ENCODE measurements around the gene MXRA8.
"Not testable (repeated sequence)": the region's sequence is repeated elsewhere in the genome, so short reads cannot be mapped to it uniquely, and the experiment has no call there.

Gene MXRA8, protein sequence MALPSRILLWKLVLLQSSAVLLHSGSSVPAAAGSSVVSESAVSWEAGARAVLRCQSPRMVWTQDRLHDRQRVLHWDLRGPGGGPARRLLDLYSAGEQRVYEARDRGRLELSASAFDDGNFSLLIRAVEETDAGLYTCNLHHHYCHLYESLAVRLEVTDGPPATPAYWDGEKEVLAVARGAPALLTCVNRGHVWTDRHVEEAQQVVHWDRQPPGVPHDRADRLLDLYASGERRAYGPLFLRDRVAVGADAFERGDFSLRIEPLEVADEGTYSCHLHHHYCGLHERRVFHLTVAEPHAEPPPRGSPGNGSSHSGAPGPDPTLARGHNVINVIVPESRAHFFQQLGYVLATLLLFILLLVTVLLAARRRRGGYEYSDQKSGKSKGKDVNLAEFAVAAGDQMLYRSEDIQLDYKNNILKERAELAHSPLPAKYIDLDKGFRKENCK

GRCh38 chr1:1358433-1359271 is at the start of gene MXRA8:
Gene MXRA8 (minus strand): TSS chr1:1358555. CDS start chr1:1358504, 51 bp downstream.
- no peak for DNase-seq

DNA sequence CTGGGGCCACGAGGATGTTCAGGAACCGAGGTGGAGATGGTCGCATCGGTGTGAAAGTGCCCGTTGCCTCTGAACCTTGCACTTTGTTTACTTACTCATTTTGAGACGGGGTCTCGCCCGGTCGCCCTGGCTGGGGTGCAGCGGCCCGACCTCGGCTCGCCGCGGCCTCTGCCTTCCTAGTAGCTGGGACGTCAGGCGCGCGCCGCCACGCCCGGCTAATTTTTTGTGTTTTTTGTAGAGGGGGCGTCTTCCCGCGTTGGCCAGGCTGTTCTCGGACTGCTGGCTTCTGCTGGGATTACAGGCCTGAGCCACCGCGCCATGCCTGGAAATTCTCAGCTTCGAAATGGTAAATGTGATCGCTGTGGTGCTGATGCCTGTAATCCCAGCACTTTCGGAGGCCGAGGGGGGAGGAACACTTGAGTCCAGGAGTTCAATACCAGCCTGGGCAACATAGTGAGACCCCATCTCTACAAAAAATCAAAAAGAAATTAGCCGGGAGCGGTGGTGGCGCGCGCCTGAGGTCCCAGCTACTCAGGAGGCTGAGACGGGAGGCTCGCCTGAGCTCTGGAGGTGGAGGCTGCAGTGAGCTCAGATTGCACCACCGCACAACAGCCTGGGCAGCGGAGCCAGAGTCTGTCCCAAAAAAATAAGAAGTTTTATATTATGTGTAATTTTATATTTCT is 49.4 kb upstream of the MXRA8 start:
- no peak for DNase-seq

GRCh38 chr1:1406821-1407635 is 48.7 kb upstream of the MXRA8 start, which contains the start of gene MRPL20:
Gene MRPL20 (minus strand): TSS chr1:1407293. CDS start chr1:1407217, 76 bp downstream.
- DNase-seq, result peak; percentile 43

DNA sequence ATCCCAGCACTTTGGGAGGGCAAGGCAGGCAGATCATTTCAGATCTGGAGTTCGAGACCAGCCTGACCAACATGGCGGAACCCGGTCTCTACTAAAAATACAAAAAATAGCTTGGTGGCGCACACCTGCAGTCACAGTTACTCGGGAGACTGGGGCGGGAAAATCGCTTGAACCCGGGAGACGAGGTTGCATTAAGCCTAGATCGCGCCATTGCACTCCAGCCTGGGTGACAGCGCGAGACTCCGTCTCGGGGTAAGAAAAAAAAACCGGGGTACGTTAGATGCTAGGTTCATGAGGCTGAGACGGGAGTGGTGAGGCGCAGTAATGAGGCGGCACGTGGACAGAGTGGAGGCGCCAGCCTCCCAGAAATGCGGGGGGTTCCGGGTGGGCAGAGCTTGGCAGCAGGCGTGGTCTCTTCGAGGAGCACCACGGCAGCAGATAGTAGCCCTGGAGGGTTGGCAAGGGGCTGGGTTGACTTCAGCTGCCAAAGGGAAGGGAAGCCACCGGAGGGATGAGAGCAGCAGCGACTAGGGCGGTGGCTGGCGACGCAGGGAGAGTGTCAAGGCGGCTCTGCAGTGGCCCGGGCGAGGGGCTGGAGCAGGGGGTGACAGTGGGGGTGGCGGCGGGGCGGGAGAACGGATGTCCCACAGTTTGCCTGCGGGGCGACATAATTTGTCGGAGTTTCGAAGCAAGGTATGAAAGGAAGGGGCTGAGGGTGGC is 47.9 kb upstream of the MXRA8 start:
- DNase-seq, result no peak

DNA sequence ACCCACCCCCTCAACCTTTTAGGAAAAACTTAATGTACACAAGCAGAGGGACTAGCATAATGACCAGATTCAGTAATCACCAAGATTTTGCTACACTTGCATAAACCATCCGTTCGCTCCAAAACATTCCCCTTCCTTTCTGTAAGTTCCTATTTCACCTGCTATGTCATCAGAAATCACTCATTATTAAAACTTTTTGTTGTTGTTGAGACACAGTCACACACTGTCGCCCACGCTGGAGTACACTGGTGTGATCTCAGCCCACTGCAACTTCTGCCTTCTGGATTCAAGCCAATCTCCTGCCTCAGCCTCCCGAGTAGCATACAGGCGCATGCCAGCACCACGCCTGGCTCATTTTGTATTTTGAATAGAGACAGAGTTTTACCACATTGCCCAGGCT is 45.3 kb upstream of the MXRA8 start:
- DNase-seq, result no peak

DNA sequence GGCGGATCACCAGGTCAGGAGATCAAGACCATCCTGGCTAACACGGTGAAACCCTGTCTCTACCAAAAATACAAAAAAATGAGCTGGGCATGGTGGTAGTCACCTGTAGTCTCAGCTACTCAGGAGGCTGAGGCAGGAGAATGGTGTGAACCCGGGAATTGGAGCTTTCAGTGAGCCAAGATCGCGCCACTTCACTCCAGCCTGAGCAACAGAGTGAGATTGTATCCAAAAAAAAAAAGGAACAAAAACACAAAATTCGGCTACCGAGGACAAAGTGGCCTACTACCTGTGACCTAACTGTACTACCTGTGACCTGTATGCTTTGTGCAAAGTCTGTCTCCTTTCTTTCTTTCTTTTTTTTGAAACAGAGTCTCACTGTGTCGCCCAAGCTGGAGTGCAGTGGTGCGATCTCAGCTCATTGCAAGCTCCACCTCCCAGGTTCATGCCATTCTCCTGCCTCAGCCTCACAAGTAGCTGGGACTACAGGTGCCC is 44.6 kb upstream of the MXRA8 start:
- DNase-seq, result not testable (repeated sequence)

DNA sequence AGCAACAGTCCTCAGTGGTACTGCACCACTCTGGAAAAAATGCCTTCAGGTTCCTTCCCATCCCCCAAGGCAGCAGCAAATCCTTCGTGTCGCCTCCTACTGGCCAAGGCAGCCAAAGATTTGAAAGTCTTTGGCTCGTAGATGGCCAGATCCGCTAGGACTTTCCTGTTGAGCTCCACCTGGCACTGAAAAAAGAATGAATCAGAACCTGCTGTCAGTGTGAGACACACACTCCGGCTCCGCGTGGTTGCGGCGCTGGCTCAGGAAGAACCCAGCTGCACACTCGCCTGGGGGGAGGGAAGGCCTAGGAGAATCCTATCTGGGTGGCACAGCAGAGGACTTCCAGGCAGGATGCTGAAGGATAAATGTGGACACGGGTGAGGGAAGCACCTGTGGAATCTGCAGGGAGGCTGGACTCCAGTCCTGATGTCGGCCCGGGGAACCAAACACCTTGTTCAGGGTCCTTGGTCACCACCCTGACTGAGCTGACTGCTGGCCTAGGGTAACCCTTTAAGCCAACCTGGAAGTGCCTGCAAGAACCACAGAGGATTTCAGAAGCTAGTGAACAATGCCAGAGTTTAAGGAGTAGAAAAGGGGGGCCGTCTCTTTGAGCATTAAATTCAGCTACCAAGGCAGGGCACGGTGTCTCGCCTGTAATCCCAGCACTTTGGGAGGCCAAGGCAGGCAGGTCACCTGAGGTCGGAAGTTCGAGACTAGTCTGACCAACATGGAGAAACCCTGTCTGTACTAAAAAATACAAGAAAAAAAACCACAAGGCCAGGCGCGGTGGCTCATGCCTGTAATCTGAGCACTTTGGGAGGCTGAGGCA is 43.9 kb upstream of the MXRA8 start:
- no peak for DNase-seq

DNA sequence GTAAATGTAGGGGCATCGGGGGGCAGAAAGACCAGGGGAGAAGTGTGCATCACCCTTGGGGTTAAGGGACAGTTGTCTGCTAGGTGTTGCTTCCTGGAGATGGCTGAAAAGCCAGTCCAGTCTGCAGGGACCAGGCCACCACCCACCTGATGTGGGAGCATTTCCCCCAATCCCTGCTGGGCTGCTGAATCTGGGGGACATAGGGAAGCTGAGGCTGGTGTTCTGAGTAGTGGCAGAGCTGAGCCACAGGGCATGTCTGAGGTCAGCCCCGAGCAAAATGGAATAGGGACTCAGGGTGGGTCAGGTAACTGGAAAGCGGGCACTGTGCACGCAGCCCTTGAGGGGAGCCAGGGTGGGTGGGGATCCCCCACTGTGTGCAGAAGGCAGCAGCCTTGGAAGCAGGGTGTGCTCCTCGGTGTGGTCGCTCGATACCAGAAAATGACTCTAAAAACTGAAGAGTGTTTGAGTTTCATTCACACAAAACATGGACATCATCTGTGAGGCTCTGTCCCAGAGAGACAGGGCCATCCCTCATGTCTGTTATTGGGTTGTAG is 43.2 kb upstream of the MXRA8 start:
- no peak for DNase-seq

DNA sequence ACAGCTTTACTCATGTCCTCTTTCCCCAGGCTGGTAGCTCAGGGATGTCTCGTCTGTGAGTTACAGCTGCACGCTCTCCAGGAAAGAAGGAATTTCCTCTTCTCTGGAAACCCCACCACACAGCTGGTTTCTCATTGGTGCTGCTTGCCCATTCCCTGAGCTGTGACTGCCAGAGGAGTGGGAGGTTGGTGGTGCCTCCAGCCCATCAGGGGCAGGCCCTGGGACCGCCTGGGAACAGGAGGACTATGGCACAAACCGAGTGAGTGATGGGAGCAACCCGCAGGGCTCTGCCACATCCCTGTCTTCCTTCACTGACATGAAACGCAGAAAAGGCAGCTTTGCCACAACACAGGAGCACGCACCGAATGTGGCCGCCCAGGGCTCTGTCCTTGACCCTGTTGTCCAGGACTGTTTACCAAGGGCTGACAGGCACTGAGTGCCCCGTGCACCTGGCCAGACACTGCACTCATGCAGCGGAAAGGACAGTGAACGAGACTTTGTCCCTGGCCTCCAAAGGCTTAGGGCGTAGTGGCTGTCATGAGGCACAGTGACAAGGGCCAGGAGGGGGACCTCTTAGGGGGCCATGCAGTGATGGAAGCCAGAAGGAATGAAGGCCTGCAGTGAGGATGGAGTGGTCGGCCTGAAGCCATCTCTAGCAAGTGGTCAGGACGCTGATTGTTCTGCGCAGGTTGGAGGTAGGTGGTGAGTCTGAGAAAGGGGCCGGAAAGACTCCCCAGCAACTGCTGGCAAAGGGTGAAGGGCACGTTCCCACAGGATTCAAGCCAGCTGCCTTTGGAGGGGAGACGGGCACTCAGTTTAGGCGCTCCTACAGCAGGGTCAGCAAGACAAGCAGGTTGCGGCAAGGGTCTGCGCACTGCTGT is 42.5 kb upstream of the MXRA8 start:
- DNase-seq, result no peak

DNA sequence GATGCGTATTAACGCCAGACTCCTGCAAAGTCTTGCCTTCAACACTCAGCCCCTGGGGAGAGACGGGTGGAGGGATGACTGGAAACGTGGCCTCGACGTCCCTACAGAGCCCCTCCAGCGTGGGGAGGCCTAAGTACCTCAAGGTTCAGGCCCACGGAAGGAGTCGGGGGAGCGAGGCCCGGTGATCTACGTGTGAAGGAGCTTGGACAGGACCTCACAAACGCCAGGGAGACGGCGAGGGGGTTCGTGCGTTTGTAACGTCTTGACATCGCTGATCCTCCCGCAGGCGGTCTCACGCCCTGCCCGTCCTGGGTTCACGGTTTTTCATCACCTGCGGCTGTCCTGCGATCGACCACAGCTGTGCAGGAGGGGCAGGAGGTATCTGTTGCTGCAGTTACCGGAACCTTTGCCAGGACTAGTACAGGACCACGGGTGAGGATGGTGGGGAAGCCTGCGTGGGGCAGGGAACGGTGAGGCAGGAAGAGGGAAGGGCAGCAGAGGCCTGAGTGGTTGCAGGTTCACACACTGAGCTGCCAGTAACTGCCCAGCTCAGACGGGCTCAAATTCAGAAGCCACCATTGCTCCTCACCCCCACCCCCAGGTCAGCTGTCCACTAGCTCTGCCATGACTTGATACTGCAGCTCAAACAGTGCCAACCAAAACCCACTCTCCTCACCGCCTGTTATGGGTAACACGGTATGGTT is 41.7 kb upstream of the MXRA8 start:
- DNase-seq, result no peak

DNA sequence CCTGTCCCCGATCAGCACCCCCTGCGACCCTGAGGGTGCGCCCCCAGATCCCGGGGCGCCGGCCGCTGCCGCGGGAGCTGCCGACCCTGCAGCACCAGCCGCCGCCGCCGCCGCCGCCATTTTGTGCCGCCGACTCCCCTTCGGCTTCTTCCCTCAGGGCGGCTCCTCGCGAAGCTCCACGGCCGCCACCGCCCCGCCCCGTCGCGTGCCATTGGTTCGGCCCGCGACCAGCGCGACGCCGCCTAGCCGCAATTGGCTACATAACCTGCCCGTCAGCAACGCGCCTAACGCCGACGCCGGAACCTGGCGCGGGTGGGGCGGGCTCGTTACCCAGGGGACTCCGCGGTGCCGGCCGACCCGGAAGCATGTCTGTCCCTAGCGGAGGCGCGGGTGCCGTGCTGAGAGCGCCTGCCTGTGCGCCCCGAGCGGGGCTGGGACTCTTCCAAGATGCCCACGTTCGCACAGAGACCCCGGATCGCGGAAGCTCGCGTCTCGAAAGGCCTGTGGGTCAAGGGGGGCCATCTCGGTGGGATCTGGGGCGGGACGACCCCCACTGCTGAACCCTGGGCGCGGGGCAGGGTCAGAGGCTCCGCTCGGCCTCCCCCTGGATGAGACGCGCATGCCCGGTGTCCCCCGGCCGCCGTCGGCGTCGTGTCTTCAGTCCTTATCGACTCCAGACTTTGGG is 41.0 kb upstream of the MXRA8 start, which contains the start of gene CCNL2:
Gene CCNL2, minus strand, starts transcription at position 149 of the 685 bp plus-strand sequence. Its CDS starts 29 bp downstream, at position 120.
- DNase-seq, result peak; percentile 85

- DNase-seq, result no peak
Observed at GRCh38 chr1:1398677-1399186, 40.4 kb upstream of the MXRA8 start.

- no peak for DNase-seq
Observed at GRCh38 chr1:1397839-1398523, 39.6 kb upstream of the MXRA8 start.

GRCh38 chr1:1395166-1395565 is 36.8 kb upstream of the MXRA8 start:
- DNase-seq, result no peak

DNA sequence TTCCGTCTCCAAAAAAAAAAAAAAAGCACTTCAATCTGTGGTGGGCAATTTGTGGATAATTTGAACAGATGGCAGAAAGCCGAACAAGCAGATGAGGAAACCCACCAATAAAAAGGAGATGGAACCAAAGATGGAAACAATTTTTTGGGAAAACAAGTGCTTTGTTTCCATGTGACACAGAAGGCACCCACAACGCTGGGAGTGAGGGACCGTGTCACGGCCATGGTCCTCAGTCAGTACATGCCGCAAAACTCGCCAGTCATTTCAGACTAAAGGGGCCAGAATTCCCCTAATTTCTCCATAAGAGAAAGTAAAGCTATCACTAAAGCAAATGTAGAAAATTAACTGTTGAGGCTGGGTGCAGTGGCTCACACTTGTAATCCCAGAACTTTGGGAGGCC is 35.8 kb upstream of the MXRA8 start:
- no peak for DNase-seq

DNA sequence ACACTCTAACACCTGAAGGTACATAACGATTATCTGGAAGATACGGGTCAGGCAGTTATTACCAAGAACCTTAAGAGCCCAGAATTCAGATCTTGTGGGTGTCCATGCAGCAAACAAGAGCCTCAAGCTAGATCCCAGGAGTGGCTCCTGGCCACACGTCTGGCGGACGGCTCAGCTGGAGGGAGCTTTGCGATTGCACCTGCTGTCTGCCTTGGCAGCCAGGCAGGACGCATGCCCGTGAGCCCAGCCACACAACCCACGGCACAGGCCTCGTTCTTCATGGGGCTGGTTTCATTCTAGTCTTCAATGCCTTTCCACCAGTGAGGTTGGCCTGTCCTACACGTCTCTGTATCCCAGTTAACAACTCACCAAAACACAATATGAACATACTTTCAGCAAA is 35.1 kb upstream of the MXRA8 start:
- no peak for DNase-seq

- no peak for DNase-seq
Observed at GRCh38 chr1:1393014-1393413, 34.7 kb upstream of the MXRA8 start.
